ENCODE data around the gene CD247. TPM values are rescaled to one million over a fixed set of nuclear protein-coding genes. Genes with fewer than 3 reads are reported as not detected.

Gene CD247
- polyA plus RNA-seq, 1 of the 3 experiments (the other 2 are of a cell fraction), result 0.08 TPM

- Histone ChIP-seq H3K27ac (ENCODE audit: low read depth in 2 of 2, low read length in 1 of 2) (no peak overlapping the region), H4K20me1 (ENCODE audit: insufficient read depth) (no peaks in the 10 kb centered on the region), H3K9ac (no peak overlapping the region), H3K4me1 (ENCODE audit: control insufficient read depth in 1 of 2, insufficient read depth in 2 of 2, low read depth in 1 of 2, low read length in 1 of 2) (peaks cover 0 to 2% of the 10 kb centered on the region in 2 experiments; a peak in 1 of 4 replicates), H3F3A (replicated peaks; ENCODE audit: insufficient read depth) (no peaks in the 10 kb centered on the region), H2AFZ (ENCODE audit: low read depth) (no peak overlapping the region), H3K4me3 (ENCODE audit: low read depth in 2 of 2, low read length in 1 of 2) (no peak overlapping the region), H3K9me2 (no peaks in the 10 kb centered on the region), H3K9me3 (no peaks in the 10 kb centered on the region), H3K27me3 (ENCODE audit: insufficient read depth) (no peaks in the 10 kb centered on the region), H3K4me2 (no peak overlapping the region), H3K79me2 (ENCODE audit: insufficient read depth) (no peaks in the 10 kb centered on the region), H3K36me3 (replicated peaks in 1 of 2; ENCODE audit: control insufficient read depth in 1 of 2, insufficient read depth in 2 of 2, low read length in 1 of 2) (peaks cover 14 to 44% of the 10 kb centered on the region in 2 experiments)
- ChIA-PET CTCF (interaction anchor here (0.8 to 1.5 kb wide), 2 partner anchors 10 to 16 kb away, joined by 3 to 4 read pairs; no protein-coding TSS in a partner anchor), POLR2A (no interaction called here)
- TF ChIP-seq EP300 (IDR thresholded peaks at IDR 0.05; ENCODE audit: borderline replicate concordance in 1 of 2, low read depth in 1 of 2, low read length in 1 of 2) (no peak), TEAD4 (IDR thresholded peaks at IDR 0.05; ENCODE audit: borderline replicate concordance, insufficient read depth) (no peak), RFX5 (IDR thresholded peaks at IDR 0.05; ENCODE audit: low read length) (no peak), FOSL2 (IDR thresholded peaks at IDR 0.05; ENCODE audit: borderline replicate concordance, low read depth) (no peak), ELF1 (IDR thresholded peaks at IDR 0.05) (no peak), JUND (IDR thresholded peaks at IDR 0.05) (no peak), YY1 (IDR thresholded peaks at IDR 0.05; ENCODE audit: low read depth) (no peak), TAF1 (IDR thresholded peaks at IDR 0.05; ENCODE audit: borderline replicate concordance, low read depth, low read length) (no peak), FOXM1 (IDR thresholded peaks at IDR 0.05; ENCODE audit: low read depth) (no peak), MXI1 (IDR thresholded peaks at IDR 0.05; ENCODE audit: low read depth, low read length) (no peak), SIN3A (IDR thresholded peaks at IDR 0.05; ENCODE audit: borderline replicate concordance, low read depth, low read length) (no peak), TCF12 (IDR thresholded peaks at IDR 0.05) (no peak), RAD21 (IDR thresholded peaks at IDR 0.05; ENCODE audit: low read length) (no peak), CHD2 (IDR thresholded peaks at IDR 0.05; ENCODE audit: low read length, partially characterized antibody) (no peak), GABPA (IDR thresholded peaks at IDR 0.05; ENCODE audit: low read depth) (no peak), NFIC (IDR thresholded peaks at IDR 0.05; ENCODE audit: borderline replicate concordance) (no peak), IRF3 (IDR thresholded peaks at IDR 0.05; ENCODE audit: low read depth, low read length) (no peak), ZBTB33 (IDR thresholded peaks at IDR 0.05; ENCODE audit: borderline replicate concordance, low read depth) (no peak), EZH2phosphoT487 (IDR thresholded peaks at IDR 0.05; ENCODE audit: borderline replicate concordance, low read depth) (no peak)
- 100% methylated on average over 1 of the region's 1 CpG for WGBS (ENCODE audit: low lambda C conversion rate)
- no peak for DNase-seq
These were observed 101.8 kb downstream of the CD247 start for GRCh38 chr1:167416506-167416905.

All from SK-N-SH (cell line).